Fibroblast of pulmonary artery (primary cell): ENCODE measurements around the gene TBC1D30.
A peak's percentile ranks its signal among the peaks of the same experiment; 100 is the strongest.

ENCODE experiments used
- DNase-seq: peaks from one replicate; pipeline ENCODE4 v3.0.0-alpha.2; 2010; ENCODE audit warnings: low read depth
- H3K4me3 ChIP-seq: replicated peaks from 2 replicates; pipeline ENCODE4 v1.5.1; 2011; ENCODE audit warnings: low read depth, mild to moderate bottlenecking, control low read depth, low read length, moderate library complexity
- CTCF ChIP-seq: IDR thresholded peaks from 2 replicates; pipeline ENCODE4 v1.5.1; 2011; ENCODE audit warnings: mild to moderate bottlenecking, control low read depth, low read length, inconsistent platforms; ENCODE audit errors: missing control alignments

TBC1D30 gene

GRCh38 chr12:64892561-64892960 is 68.1 kb downstream of the TBC1D30 start:
- no peak for TF ChIP-seq CTCF
- H3K4me3 ChIP-seq: no peak overlapping the region
- DNase-seq: no peak

- no peak for TF ChIP-seq CTCF
- no peak overlapping the region for H3K4me3 ChIP-seq
- peak; percentile 36 for DNase-seq
Observed at GRCh38 chr12:64893961-64894360, 69.5 kb downstream of the TBC1D30 start.

GRCh38 chr12:64894827-64895475 is 70.5 kb downstream of the TBC1D30 start:
- no peak overlapping the region for H3K4me3 ChIP-seq
- no peak for DNase-seq
- no peak for TF ChIP-seq CTCF

- DNase-seq: peak; percentile 16
- no peak for TF ChIP-seq CTCF
Observed at GRCh38 chr12:64895526-64895925, 71.1 kb downstream of the TBC1D30 start.

GRCh38 chr12:64900540-64900939 is 76.1 kb downstream of the TBC1D30 start:
- TF ChIP-seq CTCF: no peak
- DNase-seq: peak; percentile 76
- H3K4me3 ChIP-seq: no peak overlapping the region

More at GRCh38 chr12:64895526-64895925, 71.1 kb downstream of the TBC1D30 start:
- no peak overlapping the region for H3K4me3 ChIP-seq

- no peak for TF ChIP-seq CTCF
- H3K4me3 ChIP-seq: no peak overlapping the region
- peak; percentile 15 for DNase-seq
Observed at GRCh38 chr12:64903479-64904152, 79.2 kb downstream of the TBC1D30 start.
